ENCODE measurements around the gene ACCSL.

Gene ACCSL

GRCh38 chr11:44047931-44048431 is at the start of gene ACCSL:
TSS of gene ACCSL (plus strand) at chr11:44047981. CDS start at chr11:44048037, 56 bp downstream.
- DNase-seq (ENCODE audit: low read depth): no peak

- DNase-seq (ENCODE audit: low read depth): no peak
These were observed 49.5 kb upstream of the ACCSL start for GRCh38 chr11:43998308-43998707.

- DNase-seq (ENCODE audit: low read depth): no peak
These were observed 47.0 kb upstream of the ACCSL start for GRCh38 chr11:44000731-44001130.

GRCh38 chr11:44002191-44003093 is 45.3 kb upstream of the ACCSL start:
- DNase-seq (ENCODE audit: low read depth): no peak

GRCh38 chr11:44003736-44004451 is 43.9 kb upstream of the ACCSL start:
- no peak for DNase-seq (ENCODE audit: low read depth)

- no peak for DNase-seq (ENCODE audit: low read depth)
These were observed 43.2 kb upstream of the ACCSL start for GRCh38 chr11:44004452-44005062.

- DNase-seq (ENCODE audit: low read depth): no peak
These were observed 42.6 kb upstream of the ACCSL start for GRCh38 chr11:44005063-44005701.

GRCh38 chr11:44005956-44006355 is 41.8 kb upstream of the ACCSL start:
- no peak for DNase-seq (ENCODE audit: low read depth)

- no peak for DNase-seq (ENCODE audit: low read depth)
These were observed 40.8 kb upstream of the ACCSL start for GRCh38 chr11:44006917-44007361.

- DNase-seq (ENCODE audit: low read depth): no peak
These were observed 40.2 kb upstream of the ACCSL start for GRCh38 chr11:44007481-44008087.

- peak; percentile 74 for DNase-seq (ENCODE audit: low read depth)
These were observed 39.7 kb upstream of the ACCSL start for GRCh38 chr11:44008088-44008501.

GRCh38 chr11:44008698-44009097 is 39.1 kb upstream of the ACCSL start:
- no peak for DNase-seq (ENCODE audit: low read depth)

GRCh38 chr11:44010789-44011251 is 37.0 kb upstream of the ACCSL start:
- peak; percentile 39 for DNase-seq (ENCODE audit: low read depth)

- DNase-seq (ENCODE audit: low read depth): peak; percentile 69
These were observed 36.0 kb upstream of the ACCSL start for GRCh38 chr11:44011797-44012196.

GRCh38 chr11:44014968-44015623 is 32.7 kb upstream of the ACCSL start:
- DNase-seq (ENCODE audit: low read depth): peak; percentile 54

GRCh38 chr11:44015624-44016007 is 32.2 kb upstream of the ACCSL start:
- DNase-seq (ENCODE audit: low read depth): no peak

GRCh38 chr11:44016131-44016530 is 31.6 kb upstream of the ACCSL start:
- DNase-seq (ENCODE audit: low read depth): peak; percentile 54

GRCh38 chr11:44016546-44017442 is 31.0 kb upstream of the ACCSL start:
- DNase-seq (ENCODE audit: low read depth): no peak

GRCh38 chr11:44017443-44018126 is 30.2 kb upstream of the ACCSL start:
- DNase-seq (ENCODE audit: low read depth): no peak

Measured in ELR (cell line).